Measurements from ENCODE around the gene UCMA.

The UCMA gene

GRCh38 chr10:13231808-13232207, 2.4 kb downstream of the UCMA start:
- DNase-seq, result no peak

GRCh38 chr10:13231190-13231589, 3.0 kb downstream of the UCMA start:
- DNase-seq, result no peak

- no peak for DNase-seq
Observed at GRCh38 chr10:13227031-13227430, 7.1 kb downstream of the UCMA start.

- DNase-seq, result no peak
Observed at GRCh38 chr10:13225601-13226000, 8.6 kb downstream of the UCMA start.

GRCh38 chr10:13224210-13224995, 9.8 kb downstream of the UCMA start:
- no peak for DNase-seq

- no peak for DNase-seq
Observed at GRCh38 chr10:13223241-13223640, 10.9 kb downstream of the UCMA start.

- DNase-seq, result no peak
Observed at GRCh38 chr10:13222566-13222965, 11.6 kb downstream of the UCMA start.

- no peak for DNase-seq
Observed at GRCh38 chr10:13222151-13222550, 12.0 kb downstream of the UCMA start.

GRCh38 chr10:13221572-13221971, 12.6 kb downstream of the UCMA start:
- no peak for DNase-seq

GRCh38 chr10:13219685-13220670, 14.2 kb downstream of the UCMA start:
- DNase-seq, result no peak

- DNase-seq, result no peak
Observed at GRCh38 chr10:13218878-13219277, 15.3 kb downstream of the UCMA start.

GRCh38 chr10:13213163-13213562, 21.0 kb downstream of the UCMA start:
- DNase-seq, result no peak

- no peak for DNase-seq
Observed at GRCh38 chr10:13206546-13207443, 27.4 kb downstream of the UCMA start.

- no peak for DNase-seq
Observed at GRCh38 chr10:13206091-13206490, 28.1 kb downstream of the UCMA start.

- no peak for DNase-seq
Observed at GRCh38 chr10:13201132-13201531, 33.0 kb downstream of the UCMA start.

- DNase-seq, result no peak
Observed at GRCh38 chr10:13195016-13195415, 39.2 kb downstream of the UCMA start.

- no peak for DNase-seq
Observed at GRCh38 chr10:13193637-13194036, 40.5 kb downstream of the UCMA start.

GRCh38 chr10:13191362-13191761, 42.8 kb downstream of the UCMA start:
- no peak for DNase-seq

GRCh38 chr10:13190816-13191215, 43.4 kb downstream of the UCMA start:
- DNase-seq, result no peak

GRCh38 chr10:13189961-13190360, 44.2 kb downstream of the UCMA start:
- no peak for DNase-seq

- no peak for DNase-seq
Observed at GRCh38 chr10:13188593-13188992, 45.6 kb downstream of the UCMA start.

- DNase-seq, result no peak
Observed at GRCh38 chr10:13187135-13187534, 47.0 kb downstream of the UCMA start.

Measured in activated CD4-positive, alpha-beta T cell treated with anti-CD3 and anti-CD28 coated beads, Interleukin-2, amount 50 U/mL, for 1 hour (primary cell).